Hypothalamus (tissue), 51 donors: Measurements from ENCODE around the gene MMP24OS.

Experiments
- DNase-seq, 51 donors: peaks; one replicate each; lab custom pipeline; 2025; lab: John Stamatoyannopoulos, UW

MMP24OS gene

GRCh38 chr20:35277531-35278395 lies at the start of gene MMP24OS:
Gene MMP24OS, minus strand, starts transcription at chr20:35278122. Its CDS starts 193 bp downstream, at chr20:35277929.
- peak; percentile 38 to 89 (median 76) for DNase-seq

GRCh38 chr20:35327074-35327976 lies 49.4 kb upstream of the MMP24OS start:
- no peak for DNase-seq

- peak in 1 of 51 donors; percentile 23 for DNase-seq
These were observed 48.8 kb upstream of the MMP24OS start for GRCh38 chr20:35326740-35327073.

- DNase-seq: no peak
These were observed 48.3 kb upstream of the MMP24OS start for GRCh38 chr20:35326021-35326739.

GRCh38 chr20:35325401-35325800 lies 47.5 kb upstream of the MMP24OS start:
- no peak for DNase-seq

- no peak for DNase-seq
These were observed 42.6 kb upstream of the MMP24OS start for GRCh38 chr20:35320396-35321126.

- no peak for DNase-seq
These were observed 41.9 kb upstream of the MMP24OS start for GRCh38 chr20:35319871-35320197.

GRCh38 chr20:35319192-35319870 lies 41.4 kb upstream of the MMP24OS start:
- DNase-seq: no peak

GRCh38 chr20:35318502-35319157 lies 40.7 kb upstream of the MMP24OS start:
- no peak for DNase-seq

- DNase-seq: no peak
These were observed 39.7 kb upstream of the MMP24OS start for GRCh38 chr20:35317416-35318210.

GRCh38 chr20:35316086-35316485 lies 38.2 kb upstream of the MMP24OS start:
- no peak for DNase-seq

- DNase-seq: peak in 1 of 51 donors; percentile 12
These were observed 37.7 kb upstream of the MMP24OS start for GRCh38 chr20:35315632-35316020.

GRCh38 chr20:35314816-35315631 lies 37.1 kb upstream of the MMP24OS start:
- no peak for DNase-seq

- DNase-seq: no peak
These were observed 34.4 kb upstream of the MMP24OS start for GRCh38 chr20:35312318-35312717.

- no peak for DNase-seq
These were observed 33.9 kb upstream of the MMP24OS start for GRCh38 chr20:35311822-35312221.

- no peak for DNase-seq
These were observed 33.5 kb upstream of the MMP24OS start for GRCh38 chr20:35311409-35311808.
